GM23248 (cell line): Measurements from ENCODE around the gene IARS1.

Experiments used
- EZH2 ChIP-seq: fragments of 200-600 bp; sonication (generic); IDR thresholded peaks from 2 replicates; pipeline ENCODE4 v1.6.1; 2018; ENCODE audit warnings: antibody characterized with exemption, mild to moderate bottlenecking; ENCODE audit not compliant: insufficient read depth, poor library complexity, severe bottlenecking
- EZH2phosphoT487 ChIP-seq: fragments of 200-600 bp; sonication (generic); IDR thresholded peaks from 2 replicates; pipeline ENCODE4 v1.6.1; 2018; ENCODE audit warnings: antibody characterized with exemption, moderate library complexity, mild to moderate bottlenecking, low read depth; ENCODE audit not compliant: insufficient read depth

DNA sequence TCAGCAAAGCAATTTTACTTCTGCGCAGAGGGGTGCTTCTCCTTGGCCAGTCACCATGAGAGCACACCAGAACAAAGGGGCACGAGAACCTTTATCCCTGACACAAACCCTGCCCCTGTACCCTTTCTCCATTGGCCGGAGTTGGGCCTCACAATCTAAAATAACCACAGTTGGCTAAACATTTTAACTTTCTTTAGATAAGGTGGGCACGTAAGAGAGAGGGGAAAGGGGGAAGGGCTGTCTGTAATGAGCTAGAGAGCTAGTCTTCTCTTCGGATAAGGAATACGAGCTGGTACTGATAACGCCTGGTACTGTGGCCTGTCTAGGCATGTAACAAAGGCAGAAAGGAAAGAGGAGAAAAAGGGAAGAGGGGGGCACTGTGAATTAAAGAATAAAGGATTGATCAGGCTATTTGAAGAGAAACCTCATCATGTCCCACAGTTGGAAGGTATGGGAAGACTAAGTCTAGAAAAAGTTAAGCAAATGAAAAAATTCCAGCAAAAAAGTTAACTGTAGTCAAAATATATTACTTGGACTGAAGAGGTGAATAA, 1.8 kb upstream of the IARS1 start:
- no peak for TF ChIP-seq EZH2
- no peak for TF ChIP-seq EZH2phosphoT487
